ENCODE data around the gene ALLC. TPM values are rescaled to one million over a fixed set of nuclear protein-coding genes. Genes with fewer than 3 reads are reported as not detected.

The ALLC gene
- total RNA-seq, 4 donors from 2014 or later, result not detected

DNA sequence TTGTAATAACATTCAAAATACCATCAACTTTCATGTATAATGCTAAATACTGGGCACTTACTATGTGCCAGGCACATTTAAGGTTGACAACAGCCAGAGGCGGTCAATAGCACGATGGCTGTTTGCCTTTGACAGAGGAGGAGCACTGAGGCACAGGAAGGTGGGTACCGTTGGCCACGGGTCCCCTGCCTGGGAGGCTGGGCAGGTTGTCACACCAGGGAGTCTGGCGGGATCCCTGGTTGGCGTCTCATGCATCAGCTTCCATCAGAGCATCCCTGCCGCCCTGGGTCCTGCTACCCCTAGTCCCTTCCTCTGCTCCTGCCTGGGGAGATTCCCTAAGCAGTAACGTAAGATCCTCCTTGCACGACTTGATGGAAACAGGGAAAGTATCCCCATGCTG lies 19.4 kb downstream of the ALLC start:
- TF ChIP-seq, protein P1, sequence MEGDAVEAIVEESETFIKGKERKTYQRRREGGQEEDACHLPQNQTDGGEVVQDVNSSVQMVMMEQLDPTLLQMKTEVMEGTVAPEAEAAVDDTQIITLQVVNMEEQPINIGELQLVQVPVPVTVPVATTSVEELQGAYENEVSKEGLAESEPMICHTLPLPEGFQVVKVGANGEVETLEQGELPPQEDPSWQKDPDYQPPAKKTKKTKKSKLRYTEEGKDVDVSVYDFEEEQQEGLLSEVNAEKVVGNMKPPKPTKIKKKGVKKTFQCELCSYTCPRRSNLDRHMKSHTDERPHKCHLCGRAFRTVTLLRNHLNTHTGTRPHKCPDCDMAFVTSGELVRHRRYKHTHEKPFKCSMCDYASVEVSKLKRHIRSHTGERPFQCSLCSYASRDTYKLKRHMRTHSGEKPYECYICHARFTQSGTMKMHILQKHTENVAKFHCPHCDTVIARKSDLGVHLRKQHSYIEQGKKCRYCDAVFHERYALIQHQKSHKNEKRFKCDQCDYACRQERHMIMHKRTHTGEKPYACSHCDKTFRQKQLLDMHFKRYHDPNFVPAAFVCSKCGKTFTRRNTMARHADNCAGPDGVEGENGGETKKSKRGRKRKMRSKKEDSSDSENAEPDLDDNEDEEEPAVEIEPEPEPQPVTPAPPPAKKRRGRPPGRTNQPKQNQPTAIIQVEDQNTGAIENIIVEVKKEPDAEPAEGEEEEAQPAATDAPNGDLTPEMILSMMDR (IDR thresholded peaks at IDR 0.05; ENCODE audit: low read depth), result no peak

GRCh38 chr2:3678212-3678611 lies 20.2 kb downstream of the ALLC start:
- TF ChIP-seq, protein P1 (IDR thresholded peaks at IDR 0.05; ENCODE audit: low read depth), result no peak

DNA sequence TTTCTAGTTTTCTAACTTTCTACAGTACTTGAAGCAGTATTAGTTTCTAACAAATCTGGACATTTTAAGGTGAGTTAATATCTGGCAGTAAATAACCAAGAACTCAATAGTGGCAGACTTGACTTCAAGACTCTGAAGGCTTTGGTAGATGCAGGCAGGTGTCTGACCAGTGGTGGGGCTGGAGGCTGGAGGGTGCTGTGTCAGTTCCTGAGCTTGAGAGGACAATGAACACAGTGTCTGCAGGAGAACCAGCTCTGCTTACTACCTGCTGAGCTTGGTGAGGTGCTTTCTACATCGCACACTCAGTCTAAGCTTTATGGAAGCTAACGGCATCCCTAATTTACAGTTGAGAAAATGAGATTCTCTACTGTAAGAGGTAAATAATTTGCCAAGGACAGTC lies 21.2 kb downstream of the ALLC start:
- TF ChIP-seq, protein P1 (IDR thresholded peaks at IDR 0.05; ENCODE audit: low read depth), result no peak

DNA sequence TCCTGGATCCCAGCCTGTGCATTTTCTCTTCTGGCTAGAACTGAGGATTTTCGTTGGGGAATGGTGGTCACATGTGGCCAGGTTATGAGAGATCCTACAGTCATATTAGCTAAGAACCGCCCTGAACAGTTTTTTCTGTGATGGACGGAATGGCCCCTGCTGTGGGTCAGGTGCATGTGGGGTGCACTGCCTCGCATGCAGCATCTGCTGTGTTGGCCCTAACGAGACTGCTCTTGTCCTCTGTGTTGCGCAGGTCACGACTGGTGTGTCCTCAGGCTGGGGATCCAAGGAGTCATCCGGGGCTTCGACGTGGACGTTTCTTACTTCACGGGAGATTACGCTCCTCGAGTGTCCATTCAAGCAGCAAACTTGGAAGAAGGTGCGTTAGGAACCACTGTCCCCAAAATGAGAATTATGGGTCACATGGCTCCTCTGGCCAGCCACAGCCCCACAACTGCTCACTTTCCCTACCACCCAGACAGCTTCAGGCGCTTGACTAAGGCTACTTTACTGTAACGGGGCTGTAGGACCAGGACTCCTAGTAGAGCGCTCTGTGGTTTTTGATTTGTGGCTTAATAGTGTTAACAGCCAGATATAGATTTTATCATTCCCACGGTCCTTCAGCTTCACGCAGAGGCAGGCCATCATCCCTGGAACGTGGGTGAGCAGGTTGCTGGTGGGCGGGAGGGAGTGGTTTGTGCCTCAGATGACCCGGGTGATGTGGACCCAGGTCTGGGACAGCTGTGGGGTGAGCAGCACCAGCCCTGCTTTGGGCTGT lies 21.8 kb downstream of the ALLC start:
- TF ChIP-seq, protein P1 (IDR thresholded peaks at IDR 0.05; ENCODE audit: low read depth), result no peak

DNA sequence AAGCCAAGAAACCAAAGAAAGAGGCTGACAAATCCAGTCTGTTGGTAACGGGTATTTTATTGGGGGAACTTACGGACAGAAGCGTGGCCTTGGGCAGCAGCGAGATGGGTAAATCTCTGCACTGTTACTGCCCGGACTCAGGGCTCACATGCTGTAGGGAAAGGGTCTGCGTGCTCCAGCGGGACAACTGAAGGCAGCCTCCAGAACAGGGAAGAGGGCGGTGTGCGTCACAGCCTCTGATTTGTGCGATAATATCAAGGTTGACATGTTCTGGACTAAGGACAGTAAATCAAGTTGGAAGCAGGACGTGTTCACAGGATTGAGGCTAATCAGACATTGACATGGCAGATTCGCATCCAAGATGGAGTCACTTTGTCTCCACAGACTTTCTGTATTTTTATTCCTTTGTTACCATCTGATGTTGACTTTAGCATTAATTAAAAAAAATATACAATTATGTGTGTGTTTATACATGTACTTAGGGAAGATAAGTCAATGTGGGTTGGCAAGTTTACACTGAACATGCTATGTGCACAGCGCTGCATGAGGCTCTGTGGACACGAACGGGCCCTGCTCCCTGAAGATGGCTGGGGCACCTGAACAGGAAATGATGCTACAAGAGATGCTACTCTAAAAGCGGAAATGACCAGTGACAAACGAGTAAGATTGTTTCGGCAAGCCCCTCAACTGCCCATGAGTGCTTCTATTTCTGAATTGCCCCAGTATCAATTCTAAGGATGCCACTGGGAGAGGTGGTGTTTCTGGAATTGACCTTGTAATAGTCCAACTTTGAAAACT lies 22.7 kb downstream of the ALLC start:
- TF ChIP-seq, protein P1 (IDR thresholded peaks at IDR 0.05; ENCODE audit: low read depth), result no peak

DNA sequence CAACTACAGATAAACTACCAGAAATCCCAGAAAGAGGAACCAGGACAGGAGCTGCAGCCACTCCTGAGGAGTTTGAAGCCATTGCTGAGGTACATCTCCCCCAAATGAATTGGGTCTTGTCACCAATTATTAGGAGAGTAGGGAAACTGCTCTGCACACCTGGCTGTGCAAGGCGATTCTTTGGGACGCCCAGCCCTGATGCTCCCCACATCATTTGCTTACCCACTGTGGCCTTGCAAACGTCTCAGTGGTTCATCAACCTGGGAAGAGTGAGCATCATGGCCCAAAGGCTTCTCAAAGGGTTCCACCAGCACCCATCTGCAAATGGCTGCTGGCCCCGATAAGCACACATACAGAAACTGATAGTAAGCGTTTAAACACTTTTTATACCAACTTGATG lies 23.6 kb downstream of the ALLC start:
- TF ChIP-seq, protein P1 (IDR thresholded peaks at IDR 0.05; ENCODE audit: low read depth), result no peak

- TF ChIP-seq, protein P1 (IDR thresholded peaks at IDR 0.05; ENCODE audit: low read depth), result no peak
Observed at GRCh38 chr2:3682811-3683210, 24.8 kb downstream of the ALLC start.
